ENCODE measurements around the gene P2RX6.
"Not testable (repeated sequence)": the region's sequence is repeated elsewhere in the genome, so short reads cannot be mapped to it uniquely, and the experiment has no call there.

P2RX6 gene

DNA sequence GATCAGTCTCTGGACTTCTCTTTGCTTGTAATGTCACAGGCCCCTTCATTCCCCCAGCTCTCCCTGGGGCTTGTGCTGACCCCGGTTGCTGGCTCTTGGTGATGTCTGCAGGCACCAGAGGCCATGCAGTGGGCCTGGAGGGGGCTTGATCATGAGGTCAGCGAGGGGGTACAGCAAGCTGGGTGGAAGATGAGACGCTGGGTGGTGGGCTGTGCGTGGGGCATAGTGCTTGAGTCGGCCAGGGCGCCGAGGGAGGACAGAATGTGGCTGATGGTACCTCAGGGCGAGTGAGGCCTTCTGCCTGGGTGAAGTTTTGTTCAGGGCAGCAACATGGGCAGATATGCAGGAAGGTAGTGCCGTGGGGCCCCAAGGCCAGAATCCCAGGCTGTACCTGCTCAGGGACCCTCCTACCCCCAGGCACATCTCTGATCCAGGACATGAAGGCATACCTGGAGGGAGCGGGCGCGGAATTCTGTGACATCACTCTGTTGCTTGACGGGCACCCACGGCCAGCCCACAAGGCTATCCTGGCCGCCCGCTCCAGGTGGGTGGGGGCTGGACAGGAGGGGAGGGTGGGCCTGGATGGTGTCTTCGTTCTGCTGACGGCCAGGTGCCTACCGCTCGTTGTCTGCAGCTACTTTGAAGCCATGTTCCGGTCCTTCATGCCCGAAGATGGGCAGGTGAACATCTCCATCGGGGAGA lies 19.5 kb upstream of the P2RX6 start:
- no peak for DNase-seq

- DNase-seq: no peak
Measured at GRCh38 chr22:20996031-20996410, 18.9 kb upstream of the P2RX6 start.

DNA sequence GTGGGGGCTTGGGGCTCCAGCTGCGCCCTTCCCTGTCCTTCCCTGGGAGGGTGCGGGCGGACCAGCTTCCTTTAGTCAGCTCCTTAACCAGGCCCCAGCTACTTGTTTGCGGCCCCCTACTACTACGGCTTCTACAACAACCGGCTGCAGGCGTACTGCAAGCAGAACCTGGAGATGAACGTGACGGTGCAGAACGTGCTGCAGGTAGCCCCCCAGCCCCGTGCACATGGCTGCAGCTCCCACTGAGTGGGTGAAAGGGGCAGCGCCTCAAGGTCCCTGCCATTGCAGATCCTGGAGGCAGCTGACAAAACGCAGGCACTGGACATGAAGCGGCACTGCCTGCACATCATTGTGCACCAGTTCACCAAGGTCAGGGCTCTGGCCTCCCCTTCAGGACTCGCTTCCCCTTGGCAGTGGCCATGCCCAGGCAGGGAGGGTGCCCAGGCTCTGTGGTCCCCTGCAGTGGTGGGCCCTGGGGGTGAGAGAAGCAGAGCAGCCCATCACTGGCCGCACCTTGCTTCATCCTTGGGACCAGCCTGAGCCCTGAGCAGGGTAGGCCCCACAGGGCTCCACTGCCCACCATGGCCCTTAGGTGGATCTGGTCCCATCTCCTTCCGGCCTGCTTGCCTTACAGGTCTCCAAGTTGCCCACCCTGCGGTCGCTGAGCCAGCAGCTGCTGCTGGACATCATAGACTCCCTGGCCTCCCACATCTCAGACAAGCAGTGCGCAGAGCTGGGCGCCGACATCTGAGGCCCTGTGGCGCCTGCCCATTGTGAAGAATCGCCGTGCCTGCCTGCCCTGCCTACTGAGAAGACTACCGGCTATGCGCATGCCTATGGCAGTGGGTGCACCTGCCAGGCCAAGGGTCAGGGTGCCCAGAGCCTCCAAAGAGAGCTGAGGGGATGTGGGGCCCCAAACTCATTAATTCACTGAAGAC lies 18.1 kb upstream of the P2RX6 start:
- no peak for DNase-seq

DNA sequence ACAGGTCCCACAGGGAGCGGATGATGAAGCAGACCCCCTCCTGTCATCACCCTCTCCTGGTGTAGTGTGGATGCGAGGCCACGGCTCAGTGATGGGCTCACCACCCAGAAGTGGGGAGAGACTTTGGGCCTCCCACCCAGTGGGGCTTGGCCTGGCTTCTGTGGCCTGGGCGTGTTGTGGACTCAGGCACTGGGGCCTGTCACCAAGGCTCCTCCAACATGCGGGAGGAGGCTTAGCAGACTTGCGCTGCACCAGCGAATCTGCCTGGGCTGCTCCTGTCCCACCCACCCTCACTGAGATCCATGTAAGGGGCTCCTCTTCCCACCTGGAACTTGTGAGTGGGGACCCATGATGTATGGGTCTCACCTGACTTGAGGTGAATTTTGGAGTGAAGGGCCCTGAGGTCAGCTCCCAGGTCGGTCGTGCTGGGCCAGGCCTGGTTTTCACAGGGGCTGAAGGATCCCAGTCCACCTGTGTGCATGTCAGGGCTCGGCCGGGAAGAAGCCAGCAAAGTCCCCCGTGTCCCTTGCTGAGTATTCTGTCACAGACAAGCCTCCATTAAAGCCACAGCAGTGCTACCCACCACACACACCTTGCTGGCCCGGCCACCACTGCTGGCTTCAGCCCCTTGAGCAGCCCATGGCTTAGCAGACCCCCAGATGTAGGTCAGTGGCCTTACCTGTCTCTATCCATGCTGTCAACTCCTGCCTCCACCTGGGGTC lies 17.3 kb upstream of the P2RX6 start:
- no peak for DNase-seq

DNA sequence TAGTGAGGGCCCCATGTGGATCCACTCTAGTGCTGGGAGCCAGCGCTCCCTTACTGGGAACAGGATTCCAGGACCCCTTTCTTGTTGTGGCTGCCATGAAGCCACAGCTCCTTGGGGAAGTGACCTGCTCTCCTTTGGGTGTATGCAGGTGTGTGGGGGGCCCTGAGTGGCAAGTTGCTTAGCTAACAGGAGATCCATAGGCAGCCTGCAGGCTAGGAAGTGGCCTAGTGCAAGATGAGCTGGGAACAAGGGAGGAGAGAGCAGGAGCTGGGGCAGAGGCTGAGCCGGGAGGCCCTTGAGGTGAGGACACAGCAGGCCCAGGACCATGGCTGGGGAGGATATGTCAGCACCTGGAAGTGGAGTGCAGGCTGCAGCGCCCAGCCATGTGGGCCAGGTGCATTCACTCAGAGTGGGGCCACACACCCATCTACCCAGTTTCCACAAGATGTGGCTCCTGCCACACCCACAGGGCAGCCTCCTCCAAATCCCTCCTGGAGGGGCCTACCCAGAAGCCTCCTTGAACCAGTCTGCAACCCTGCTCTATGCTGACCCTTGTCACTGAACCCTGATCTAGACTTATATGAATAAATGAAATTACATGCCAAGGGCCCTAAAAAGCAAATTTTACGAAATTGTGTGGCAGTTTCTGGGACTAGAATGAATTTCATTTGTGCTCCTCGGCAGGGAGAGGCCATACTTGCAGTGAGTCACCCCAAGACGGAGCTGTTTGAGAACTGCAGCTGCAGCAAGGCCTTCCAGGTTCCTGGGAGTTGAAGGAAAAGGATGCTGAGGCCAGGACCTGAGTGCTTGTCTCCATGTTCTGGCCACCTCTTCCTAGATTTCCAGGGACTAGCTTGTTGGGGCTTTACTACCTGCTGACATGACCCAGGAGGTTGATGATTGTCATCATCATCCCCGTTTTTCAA lies 16.3 kb upstream of the P2RX6 start:
- DNase-seq: no peak

GRCh38 chr22:20999350-21000206 lies 15.4 kb upstream of the P2RX6 start:
- no peak for DNase-seq

- DNase-seq: peak; percentile 19
Measured at GRCh38 chr22:21000207-21000986, 14.6 kb upstream of the P2RX6 start.

GRCh38 chr22:21000987-21001600 lies 13.9 kb upstream of the P2RX6 start:
- no peak for DNase-seq

DNA sequence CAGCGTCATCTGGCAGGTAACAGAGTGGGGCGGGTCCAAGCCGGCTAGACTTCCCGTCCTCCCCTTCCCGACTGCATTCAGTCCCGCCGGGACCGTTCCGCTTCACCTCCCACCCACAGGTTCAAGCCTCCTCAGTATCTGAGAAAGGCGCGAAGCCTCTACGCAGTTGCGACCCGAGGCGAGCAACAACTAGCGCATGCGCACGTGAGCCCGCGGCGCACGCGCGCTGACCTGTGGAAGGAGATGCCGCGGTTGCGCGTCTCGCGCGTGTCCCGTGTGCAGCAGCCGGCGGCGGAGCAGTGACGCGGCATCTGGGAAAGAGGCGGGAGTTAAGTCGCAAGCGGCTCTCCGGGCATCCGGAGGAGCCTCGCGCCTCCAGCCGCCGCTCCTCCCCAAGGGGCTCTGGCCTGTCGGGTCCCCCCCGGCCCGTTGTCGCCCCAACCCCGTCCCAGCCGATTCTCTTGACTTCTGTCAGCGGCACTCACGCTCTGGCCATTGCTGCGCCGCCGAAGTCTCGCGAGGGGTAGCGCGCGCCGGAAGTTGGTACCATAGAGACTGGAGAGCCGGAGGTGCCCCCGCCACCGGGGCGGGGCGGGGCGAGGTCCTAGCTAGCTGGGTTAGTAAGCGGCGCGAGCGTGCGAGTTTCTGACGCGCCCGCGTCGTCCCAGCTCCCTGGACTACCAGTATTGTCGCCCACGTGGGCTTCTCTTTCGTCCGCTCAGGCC lies 13.2 kb upstream of the P2RX6 start, which contains the start of gene THAP7:
TSS of gene THAP7 (minus strand) at position 518 of the 725 bp plus-strand sequence. CDS start at position 311, 207 bp downstream.
- DNase-seq: peak; percentile 93

DNA sequence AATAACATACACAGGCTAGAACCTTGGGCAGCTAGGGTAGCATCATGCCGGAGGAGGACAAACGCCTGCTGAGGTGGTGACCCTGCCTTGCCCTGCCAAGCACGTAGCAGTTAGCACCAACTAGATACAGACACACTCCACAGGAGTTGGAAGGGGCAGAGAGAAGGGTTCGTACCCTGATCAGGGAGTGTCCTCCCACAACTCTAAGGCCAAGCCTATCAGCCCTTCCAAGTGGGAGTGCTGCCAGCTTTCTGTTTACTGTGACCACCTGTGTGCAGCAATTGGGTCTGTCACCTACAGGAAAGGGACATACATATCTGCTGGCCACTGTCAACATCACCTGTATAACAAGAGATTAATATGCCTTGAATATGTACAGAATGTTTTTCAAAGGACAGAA lies 11.2 kb upstream of the P2RX6 start:
- DNase-seq: peak; percentile 86

- DNase-seq: not testable (repeated sequence)
Measured at GRCh38 chr22:21009208-21009607, 5.8 kb upstream of the P2RX6 start.

GRCh38 chr22:21009638-21010425 lies 5.1 kb upstream of the P2RX6 start:
- DNase-seq: no peak

DNA sequence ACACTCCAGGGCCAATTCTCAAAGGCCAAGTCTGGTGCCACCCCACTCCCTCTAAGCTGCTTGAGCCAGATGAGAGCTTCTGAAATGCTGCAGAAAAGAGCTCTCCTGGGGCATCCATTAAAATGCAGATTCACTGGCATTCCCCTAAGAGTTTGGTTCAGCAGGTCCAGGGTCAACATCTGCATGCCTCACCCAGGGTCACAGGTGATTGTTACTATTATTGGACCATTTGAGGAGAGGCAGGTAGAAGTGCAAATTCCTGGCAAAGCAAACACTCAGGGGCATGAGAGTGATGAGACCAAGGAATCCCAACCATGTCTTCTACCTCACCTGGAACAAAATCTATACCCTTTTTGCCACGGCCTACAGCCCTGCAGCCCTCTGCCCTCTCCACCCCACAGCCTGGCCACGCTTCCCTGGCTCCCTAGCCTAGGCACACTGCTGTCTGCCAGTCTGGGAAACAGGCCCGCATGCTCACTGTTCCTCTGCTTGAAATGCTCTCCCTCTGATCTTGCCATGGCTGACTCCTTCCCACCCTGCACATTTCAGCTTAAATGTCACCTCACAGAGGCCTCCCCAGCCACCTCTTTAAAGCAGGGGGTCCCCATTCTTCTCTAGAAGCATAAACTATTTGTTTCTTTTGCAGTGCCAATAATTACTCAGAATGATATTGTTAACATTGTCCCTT lies 4.4 kb upstream of the P2RX6 start:
- no peak for DNase-seq

DNA sequence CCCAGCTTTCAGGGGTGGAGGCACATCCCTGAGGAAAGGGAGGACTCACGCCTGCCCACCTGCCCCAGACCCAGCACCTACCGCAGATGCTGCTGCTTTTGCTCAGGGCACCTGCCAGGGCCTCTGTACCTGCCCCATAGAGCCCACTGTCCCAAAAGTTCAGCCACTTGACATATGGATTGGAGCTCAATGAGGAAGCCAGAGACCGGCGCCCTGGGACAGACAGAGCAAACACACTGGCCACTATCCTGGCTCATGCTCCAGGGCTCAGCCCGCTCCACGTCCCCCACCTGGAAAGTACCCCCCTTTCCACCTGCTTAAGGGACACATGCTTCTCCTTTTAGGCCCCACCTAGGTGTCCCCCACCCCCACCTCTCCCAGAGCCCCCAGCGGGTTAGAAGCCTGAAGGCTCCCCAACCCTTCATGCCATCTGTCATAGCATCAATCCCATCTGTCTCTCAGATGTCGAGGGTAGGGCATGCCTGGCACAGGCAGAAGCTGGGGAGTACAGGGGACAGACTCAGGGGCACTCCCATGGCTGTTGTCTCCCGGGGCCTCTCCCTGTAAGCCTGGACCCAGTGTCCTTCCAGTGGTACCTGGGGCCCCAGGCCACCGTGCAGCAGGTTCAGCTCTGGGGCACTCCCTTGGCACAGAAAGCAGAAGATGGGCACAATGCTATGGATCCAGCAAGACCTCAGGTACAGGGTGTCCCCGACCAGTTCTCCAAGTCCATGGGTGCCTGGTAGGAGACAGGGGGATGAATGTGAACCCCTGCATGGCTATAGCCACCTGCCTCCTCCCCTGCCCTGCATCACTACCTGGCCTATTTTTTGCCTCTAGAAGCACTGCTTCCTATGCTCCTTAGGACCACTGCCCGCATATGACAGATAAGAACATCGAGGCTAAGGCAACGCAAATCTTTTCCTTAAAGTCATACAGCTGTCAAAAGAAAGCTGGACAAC lies 2.2 kb upstream of the P2RX6 start:
- DNase-seq: no peak

- DNase-seq: no peak
Measured at GRCh38 chr22:21013657-21014201, 1.2 kb upstream of the P2RX6 start.

- peak; percentile 98 for DNase-seq
Measured at GRCh38 chr22:21014202-21014725, 701 bp upstream of the P2RX6 start.
